Vagina (tissue), 2 donors: ENCODE measurements around the gene ECHS1.

Experiments used
- POLR2A ChIP-seq, 2 donors: fragments of 450-650 bp; IDR thresholded peaks; one replicate each; pipeline ENCODE4 v1.6.1; 2017; ENCODE audit warnings: antibody characterized with exemption in 2 of 2, mild to moderate bottlenecking in 2 of 2, moderate library complexity in 2 of 2
- TF ChIP-seq, protein P1 (sequence below), 3 experiments: fragments of 450-650 bp in 2 of 3; fragments of 200-600 bp in 1 of 3; sonication (generic) in 1 of 3; IDR thresholded peaks; one replicate each; pipeline ENCODE4 v1.5.1; 2017 to 2019; ENCODE audit warnings: antibody characterized with exemption in 3 of 3, mild to moderate bottlenecking in 2 of 3, moderate library complexity in 2 of 3

DNA sequence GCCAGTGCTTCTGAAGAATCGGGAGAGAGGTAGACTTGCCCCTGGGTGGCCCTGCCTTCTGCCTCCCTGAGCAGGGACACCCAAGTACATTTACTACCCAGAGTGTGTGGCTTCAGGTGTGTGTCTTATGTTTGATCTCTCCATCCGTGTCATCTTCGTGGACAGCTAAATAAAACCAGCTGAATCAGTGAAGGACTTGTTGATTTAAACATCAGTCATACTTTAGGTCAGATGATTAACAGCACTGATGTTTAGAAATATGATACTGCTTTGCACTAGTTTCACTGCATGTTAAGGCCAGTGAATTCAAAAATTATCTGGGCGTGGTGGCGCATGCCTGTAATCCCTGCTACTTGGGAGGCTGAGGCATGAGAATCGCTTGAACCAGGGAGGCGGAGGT, 24.8 kb upstream of the ECHS1 start:
- no peak for TF ChIP-seq POLR2A (IDR thresholded peaks at IDR 0.05)
- TF ChIP-seq, protein P1, sequence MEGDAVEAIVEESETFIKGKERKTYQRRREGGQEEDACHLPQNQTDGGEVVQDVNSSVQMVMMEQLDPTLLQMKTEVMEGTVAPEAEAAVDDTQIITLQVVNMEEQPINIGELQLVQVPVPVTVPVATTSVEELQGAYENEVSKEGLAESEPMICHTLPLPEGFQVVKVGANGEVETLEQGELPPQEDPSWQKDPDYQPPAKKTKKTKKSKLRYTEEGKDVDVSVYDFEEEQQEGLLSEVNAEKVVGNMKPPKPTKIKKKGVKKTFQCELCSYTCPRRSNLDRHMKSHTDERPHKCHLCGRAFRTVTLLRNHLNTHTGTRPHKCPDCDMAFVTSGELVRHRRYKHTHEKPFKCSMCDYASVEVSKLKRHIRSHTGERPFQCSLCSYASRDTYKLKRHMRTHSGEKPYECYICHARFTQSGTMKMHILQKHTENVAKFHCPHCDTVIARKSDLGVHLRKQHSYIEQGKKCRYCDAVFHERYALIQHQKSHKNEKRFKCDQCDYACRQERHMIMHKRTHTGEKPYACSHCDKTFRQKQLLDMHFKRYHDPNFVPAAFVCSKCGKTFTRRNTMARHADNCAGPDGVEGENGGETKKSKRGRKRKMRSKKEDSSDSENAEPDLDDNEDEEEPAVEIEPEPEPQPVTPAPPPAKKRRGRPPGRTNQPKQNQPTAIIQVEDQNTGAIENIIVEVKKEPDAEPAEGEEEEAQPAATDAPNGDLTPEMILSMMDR (IDR thresholded peaks at IDR 0.05): no peak
